ENCODE results near the gene LAMA4. TPM values are rescaled to one million over a fixed set of nuclear protein-coding genes. Genes with fewer than 3 reads are reported as not detected.

Gene LAMA4
- total and polyA plus RNA-seq, 2 of the 13 experiments (the other 11 are each of a cell fraction or from before 2014, with no cell fraction given) = not detected

GRCh38 chr6:112087136-112087911 is 167.0 kb downstream of the LAMA4 start, which contains the start of the genes FAM229B and TUBE1 (continued):
- TF ChIP-seq GABPA (IDR thresholded peaks at IDR 0.05; ENCODE audit: low read depth, low read length) = no peak
- peak; percentile 41 for TF ChIP-seq GABPA (CRISPR knock-in tag; IDR thresholded peaks at IDR 0.05; ENCODE audit: low read depth)
- peak; percentile 43; the same call in 1 of the 2 replicates for TF ChIP-seq SNAPC4 (CRISPR knock-in tag; IDR thresholded peaks at IDR 0.05)
- TF ChIP-seq HMGA1 (CRISPR knock-in tag; conservative IDR thresholded peaks at IDR 0.05) = no peak
- TF ChIP-seq ZBTB8A (CRISPR knock-in tag; IDR thresholded peaks at IDR 0.05; ENCODE audit: borderline replicate concordance, low read depth) = no peak
- TF ChIP-seq KLF11 (CRISPR knock-in tag; IDR thresholded peaks at IDR 0.05) = 0 out of 2 replicates have a peak, but pooled peaks have one; percentile 51
- TF ChIP-seq MLLT10 (CRISPR knock-in tag; IDR thresholded peaks at IDR 0.05) = no peak
- peak; percentile 96 for TF ChIP-seq ZMAT3 (CRISPR knock-in tag; conservative IDR thresholded peaks at IDR 0.05)
- no peak for TF ChIP-seq HNF1A (IDR thresholded peaks at IDR 0.05; ENCODE audit: low read depth)
- TF ChIP-seq HNF1A (CRISPR knock-in tag; IDR thresholded peaks at IDR 0.05; ENCODE audit: borderline replicate concordance) = peak; percentile 27; the same call in 1 of the 2 replicates
- 0 out of 2 replicates have a peak, but pooled peaks have one; percentile 8 for TF ChIP-seq HBP1 (CRISPR knock-in tag; IDR thresholded peaks at IDR 0.05; ENCODE audit: low read depth)
- peak; percentile 82 for TF ChIP-seq MEIS1 (CRISPR knock-in tag; IDR thresholded peaks at IDR 0.05; ENCODE audit: borderline replicate concordance)
- peak; percentile 84 for TF ChIP-seq ZSCAN29 (CRISPR knock-in tag; conservative IDR thresholded peaks at IDR 0.05)
- 0 out of 2 replicates have a peak, but pooled peaks have one; percentile 90 for TF ChIP-seq ZNF354B (CRISPR knock-in tag; IDR thresholded peaks at IDR 0.05)
- TF ChIP-seq TOE1 (CRISPR knock-in tag; IDR thresholded peaks at IDR 0.05) = 0 out of 2 replicates have a peak, but pooled peaks have one; percentile 14
- 0 out of 2 replicates have a peak, but pooled peaks have one; percentile 14 for TF ChIP-seq BRCA1 (CRISPR knock-in tag; IDR thresholded peaks at IDR 0.05)
- TF ChIP-seq HOMEZ (CRISPR knock-in tag; IDR thresholded peaks at IDR 0.05; ENCODE audit: low read depth) = no peak; the same call in 1 of the 2 replicates
